ENCODE measurements around the gene DKK3. TPM values are rescaled to one million over a fixed set of nuclear protein-coding genes. Genes with fewer than 3 reads are reported as not detected.

DKK3 gene
- polyA plus RNA-seq, 1 of the 3 experiments (the other 2 are of a cell fraction), result 1,174 TPM

GRCh38 chr11:12032968-12033367 is 24.5 kb upstream of the DKK3 start (continued):
- TF ChIP-seq REST (IDR thresholded peaks at IDR 0.05; ENCODE audit: low read depth, low read length) (no peak), ELF1 (IDR thresholded peaks at IDR 0.05) (no peak), RCOR1 (IDR thresholded peaks at IDR 0.05; ENCODE audit: low read length) (no peak), IRF3 (IDR thresholded peaks at IDR 0.05; ENCODE audit: low read depth, low read length) (no peak), GATA2 (CRISPR knock-in tag; IDR thresholded peaks at IDR 0.05) (no peak), FOXM1 (IDR thresholded peaks at IDR 0.05; ENCODE audit: low read depth) (no peak), FOXJ3 (CRISPR knock-in tag; IDR thresholded peaks at IDR 0.05) (no peak), TAF1 (IDR thresholded peaks at IDR 0.05; ENCODE audit: borderline replicate concordance, low read depth, low read length) (no peak)

GRCh38 chr11:12031856-12032544 is 23.6 kb upstream of the DKK3 start:
- H3K9me3 ChIP-seq, result no peaks in the 10 kb centered on the region
- H3F3A ChIP-seq (replicated peaks; ENCODE audit: insufficient read depth), result peaks cover 9% of the 10 kb centered on the region
- ChIA-PET POLR2A (no interaction called here), CTCF (interaction anchor here (0.6 to 1.4 kb wide), 3 partner anchors 13 to 212 kb away, joined by 3 to 6 read pairs (median 5); no protein-coding TSS in a partner anchor)
- no peaks in the 10 kb centered on the region for H3K79me2 ChIP-seq (ENCODE audit: insufficient read depth)
- no peak overlapping the region for H3K27ac ChIP-seq (ENCODE audit: low read depth in 2 of 2, low read length in 1 of 2)
- no peak for DNase-seq
- no peaks in the 10 kb centered on the region for H3K27me3 ChIP-seq (ENCODE audit: insufficient read depth)
- H3K4me2 ChIP-seq, result no peak overlapping the region
- H3K4me1 ChIP-seq (ENCODE audit: control insufficient read depth in 1 of 2, insufficient read depth in 2 of 2, low read depth in 1 of 2, low read length in 1 of 2), result peaks cover 9 to 15% of the 10 kb centered on the region in 2 experiments; a peak in 3 of 4 replicates
- H3K9me2 ChIP-seq, result no peaks in the 10 kb centered on the region
- H3K4me3 ChIP-seq (ENCODE audit: low read depth in 2 of 2, low read length in 1 of 2), result no peak overlapping the region
- no peaks in the 10 kb centered on the region for H3K36me3 ChIP-seq (replicated peaks in 1 of 2; ENCODE audit: control insufficient read depth in 1 of 2, insufficient read depth in 2 of 2, low read length in 1 of 2)
- H4K20me1 ChIP-seq (ENCODE audit: insufficient read depth), result no peaks in the 10 kb centered on the region
- H2AFZ ChIP-seq (ENCODE audit: low read depth), result no peak overlapping the region
- 90% methylated on average over 4 of the region's 4 CpGs for WGBS (ENCODE audit: low lambda C conversion rate)
- no peak overlapping the region for H3K9ac ChIP-seq
- TF ChIP-seq MAX (IDR thresholded peaks at IDR 0.05; ENCODE audit: low read depth) (no peak), NFIC (IDR thresholded peaks at IDR 0.05; ENCODE audit: borderline replicate concordance) (no peak), TEAD4 (IDR thresholded peaks at IDR 0.05; ENCODE audit: borderline replicate concordance, insufficient read depth) (no peak), IRF3 (IDR thresholded peaks at IDR 0.05; ENCODE audit: low read depth, low read length) (no peak), YY1 (IDR thresholded peaks at IDR 0.05; ENCODE audit: low read depth) (no peak), USF1 (IDR thresholded peaks at IDR 0.05; ENCODE audit: borderline replicate concordance, low read depth) (no peak), TAF1 (IDR thresholded peaks at IDR 0.05; ENCODE audit: borderline replicate concordance, low read depth, low read length) (no peak), TCF12 (IDR thresholded peaks at IDR 0.05) (no peak), ZBTB33 (IDR thresholded peaks at IDR 0.05; ENCODE audit: borderline replicate concordance, low read depth) (no peak), RFX5 (IDR thresholded peaks at IDR 0.05; ENCODE audit: low read length) (no peak), GATA2 (CRISPR knock-in tag; IDR thresholded peaks at IDR 0.05) (no peak)
- TF ChIP-seq, protein P1, sequence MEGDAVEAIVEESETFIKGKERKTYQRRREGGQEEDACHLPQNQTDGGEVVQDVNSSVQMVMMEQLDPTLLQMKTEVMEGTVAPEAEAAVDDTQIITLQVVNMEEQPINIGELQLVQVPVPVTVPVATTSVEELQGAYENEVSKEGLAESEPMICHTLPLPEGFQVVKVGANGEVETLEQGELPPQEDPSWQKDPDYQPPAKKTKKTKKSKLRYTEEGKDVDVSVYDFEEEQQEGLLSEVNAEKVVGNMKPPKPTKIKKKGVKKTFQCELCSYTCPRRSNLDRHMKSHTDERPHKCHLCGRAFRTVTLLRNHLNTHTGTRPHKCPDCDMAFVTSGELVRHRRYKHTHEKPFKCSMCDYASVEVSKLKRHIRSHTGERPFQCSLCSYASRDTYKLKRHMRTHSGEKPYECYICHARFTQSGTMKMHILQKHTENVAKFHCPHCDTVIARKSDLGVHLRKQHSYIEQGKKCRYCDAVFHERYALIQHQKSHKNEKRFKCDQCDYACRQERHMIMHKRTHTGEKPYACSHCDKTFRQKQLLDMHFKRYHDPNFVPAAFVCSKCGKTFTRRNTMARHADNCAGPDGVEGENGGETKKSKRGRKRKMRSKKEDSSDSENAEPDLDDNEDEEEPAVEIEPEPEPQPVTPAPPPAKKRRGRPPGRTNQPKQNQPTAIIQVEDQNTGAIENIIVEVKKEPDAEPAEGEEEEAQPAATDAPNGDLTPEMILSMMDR (IDR thresholded peaks at IDR 0.05), result no peak
- TF ChIP-seq, protein P2, sequence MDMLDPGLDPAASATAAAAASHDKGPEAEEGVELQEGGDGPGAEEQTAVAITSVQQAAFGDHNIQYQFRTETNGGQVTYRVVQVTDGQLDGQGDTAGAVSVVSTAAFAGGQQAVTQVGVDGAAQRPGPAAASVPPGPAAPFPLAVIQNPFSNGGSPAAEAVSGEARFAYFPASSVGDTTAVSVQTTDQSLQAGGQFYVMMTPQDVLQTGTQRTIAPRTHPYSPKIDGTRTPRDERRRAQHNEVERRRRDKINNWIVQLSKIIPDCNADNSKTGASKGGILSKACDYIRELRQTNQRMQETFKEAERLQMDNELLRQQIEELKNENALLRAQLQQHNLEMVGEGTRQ (IDR thresholded peaks at IDR 0.05; ENCODE audit: borderline replicate concordance, low read depth, low read length), result no peak
